HCEC 1CT (cell line): Measurements from ENCODE around the gene VAT1L.

ENCODE experiments used
- DNase-seq: peaks from one replicate; pipeline ENCODE4 v3.0.0-alpha.2; 2017

Gene VAT1L

DNA sequence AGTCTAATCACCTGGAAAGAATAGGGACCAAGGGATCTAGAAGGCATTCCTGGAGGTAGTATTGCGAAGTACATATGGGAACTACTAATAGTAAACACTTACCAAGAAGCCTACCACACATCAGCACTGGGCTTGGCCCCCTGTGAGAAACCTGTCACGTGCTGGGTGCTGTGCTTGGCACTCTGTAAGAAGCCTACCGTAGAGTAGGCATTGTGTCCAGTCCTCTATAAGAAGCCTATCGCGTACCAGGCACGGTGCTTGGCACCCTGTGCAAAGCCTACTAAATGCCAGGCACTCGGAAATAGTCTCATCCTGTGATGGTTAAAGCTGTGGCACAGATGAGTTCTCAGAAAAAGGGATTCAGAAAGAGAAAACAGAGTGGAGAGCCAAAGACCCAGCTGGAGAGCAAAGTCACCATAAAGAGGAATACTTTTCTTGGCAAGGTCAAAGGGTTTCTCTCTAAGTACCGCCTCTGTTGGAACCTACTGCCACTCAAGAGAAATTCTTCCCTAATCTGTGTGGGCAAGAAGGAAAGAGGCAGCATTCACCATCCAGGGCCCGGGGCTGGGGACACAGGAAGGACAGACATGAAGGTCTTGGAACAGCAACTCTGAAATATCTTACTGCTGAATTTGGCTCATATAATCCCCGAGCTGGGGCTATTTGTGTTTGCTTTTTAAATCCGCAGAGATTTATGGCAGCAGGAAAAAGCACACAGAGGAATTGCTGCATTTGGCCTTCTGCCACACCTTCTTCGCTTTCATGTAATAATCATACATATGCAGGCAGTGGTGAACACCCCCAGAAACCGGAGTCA, 81.8 kb downstream of the VAT1L start:
- DNase-seq = peak; percentile 9

DNA sequence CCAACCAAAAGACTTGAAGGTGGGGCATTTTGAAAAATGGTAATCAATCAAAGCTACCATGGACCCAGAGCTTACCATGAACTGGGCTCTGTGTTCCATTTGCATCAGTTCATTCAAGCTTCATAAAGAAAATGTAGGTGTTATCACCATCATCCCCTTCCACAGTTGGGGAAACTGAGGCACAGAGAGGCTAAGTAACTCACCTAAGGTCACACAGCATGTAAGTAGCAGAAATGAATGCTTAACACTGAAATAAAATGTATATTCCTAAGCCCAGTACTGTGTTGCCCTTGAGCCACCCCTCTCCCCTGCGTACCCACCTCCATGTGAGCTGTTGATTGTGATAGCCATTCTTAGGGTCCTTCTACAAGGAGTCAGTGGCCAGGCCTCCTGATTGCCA, 83.6 kb downstream of the VAT1L start:
- DNase-seq = no peak

DNA sequence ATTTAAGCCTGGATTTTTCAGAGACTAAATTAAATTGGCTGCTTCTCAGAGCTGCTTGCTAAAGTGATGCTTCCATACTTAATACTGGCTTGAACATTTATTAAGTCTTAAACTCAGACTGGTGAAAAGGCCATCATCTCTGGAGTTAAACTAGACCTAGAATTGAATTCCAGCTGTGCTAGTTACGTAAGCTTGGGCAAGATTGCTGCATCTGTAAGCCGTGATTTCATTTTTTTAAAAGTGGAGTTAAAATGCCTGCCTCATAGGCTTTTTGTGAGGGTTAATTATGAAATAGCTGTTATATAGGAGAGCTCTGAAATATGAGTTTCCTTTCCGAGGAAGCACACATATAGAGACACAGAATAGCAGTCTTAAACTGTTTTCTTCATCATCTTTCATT, 84.7 kb downstream of the VAT1L start:
- no peak for DNase-seq

DNA sequence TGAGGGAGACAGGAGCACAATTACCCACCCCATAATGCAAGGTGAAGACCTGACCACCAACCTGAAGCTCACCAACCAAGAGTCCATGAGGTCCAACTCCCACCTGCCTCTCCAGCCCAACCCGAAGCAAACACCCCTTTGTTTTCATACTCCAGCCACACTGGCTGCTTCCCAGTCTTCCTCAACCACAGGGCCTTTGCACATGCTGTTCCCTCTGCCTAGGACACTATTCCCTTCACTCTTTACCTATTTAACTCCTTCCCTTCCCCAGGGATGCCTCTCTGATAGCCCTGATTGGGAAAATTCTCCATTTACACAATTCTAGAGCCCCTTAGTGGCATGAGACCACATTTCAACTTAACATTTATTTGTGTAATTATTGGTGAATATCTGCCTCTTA, 86.0 kb downstream of the VAT1L start:
- no peak for DNase-seq

DNA sequence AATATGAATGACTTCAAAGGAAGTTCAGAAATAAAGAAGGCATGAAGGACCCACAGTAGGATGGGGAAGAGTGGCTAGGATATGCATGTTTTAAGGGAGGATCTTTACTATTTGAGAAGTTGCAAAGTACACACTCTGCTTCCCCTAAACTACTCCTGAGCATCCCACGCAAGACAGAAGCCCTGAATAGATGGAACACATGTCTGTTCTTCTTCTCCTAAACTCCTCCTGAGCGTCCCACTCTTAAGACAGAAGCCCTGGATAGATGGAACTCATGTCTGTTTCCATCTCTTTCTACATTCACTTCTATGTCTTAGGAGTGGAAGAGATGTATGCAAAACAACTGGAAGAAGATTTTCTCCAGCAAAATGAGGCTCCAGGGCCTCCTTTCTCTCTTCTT, 88.4 kb downstream of the VAT1L start:
- no peak for DNase-seq

DNA sequence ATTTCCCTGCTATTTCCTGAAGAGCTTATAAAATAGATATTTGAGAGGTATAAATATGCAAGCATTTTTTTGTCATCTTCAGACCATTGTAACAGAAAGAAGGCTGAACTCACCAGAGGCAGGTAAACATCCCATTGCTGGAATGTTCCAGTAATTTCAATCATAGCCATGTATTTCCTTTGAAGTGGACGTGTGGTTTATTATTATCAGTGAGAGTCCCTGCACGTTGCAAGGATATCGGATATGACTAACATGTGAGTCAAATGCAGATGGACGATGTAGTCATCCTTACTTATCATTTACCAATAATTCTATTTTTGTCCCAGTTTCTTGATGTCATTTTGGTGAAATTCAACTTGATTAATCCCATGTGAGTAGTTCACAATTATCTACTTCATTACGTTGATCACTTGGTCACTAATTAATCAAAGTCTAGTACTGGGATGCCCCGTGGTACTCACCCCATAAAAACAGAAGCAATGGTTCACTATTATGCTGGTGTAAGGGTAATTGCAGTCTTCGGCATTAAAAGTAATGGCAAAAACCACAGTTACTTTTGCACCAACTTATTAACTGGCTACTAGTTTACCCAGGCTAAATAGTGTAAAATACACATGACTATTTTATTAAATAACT, 89.5 kb downstream of the VAT1L start:
- DNase-seq = peak; percentile 93

DNA sequence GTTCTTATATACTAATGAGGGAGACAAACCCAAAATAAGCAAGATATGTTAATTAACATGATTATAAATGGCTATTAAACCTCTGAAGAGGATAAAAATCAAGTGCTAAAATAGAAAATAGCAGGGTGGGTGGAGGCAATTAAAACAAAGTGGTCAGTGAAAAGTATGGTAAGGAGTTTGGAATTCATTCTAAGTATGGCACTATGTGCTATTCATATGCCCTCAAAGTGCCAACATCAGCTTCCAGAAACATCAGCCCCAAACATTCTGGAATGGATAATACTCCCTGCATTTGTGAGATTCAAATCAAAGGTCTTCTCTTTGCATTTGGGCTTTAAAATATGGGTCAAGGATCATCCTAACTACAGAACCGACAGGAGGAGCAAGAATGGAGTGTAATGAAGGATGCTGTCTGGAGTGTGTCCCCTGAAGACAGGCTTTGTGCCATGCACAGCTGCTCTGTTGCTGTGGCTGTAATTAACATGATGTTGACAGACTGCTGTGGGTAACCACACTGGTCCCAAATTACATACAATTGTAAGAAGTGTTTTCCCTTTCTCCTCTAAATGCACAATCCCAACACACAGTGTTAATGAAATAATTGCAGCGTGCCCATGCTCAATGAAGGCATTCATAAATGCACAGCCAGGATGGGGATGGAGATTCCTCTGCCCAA, 93.1 kb downstream of the VAT1L start:
- DNase-seq = no peak

DNA sequence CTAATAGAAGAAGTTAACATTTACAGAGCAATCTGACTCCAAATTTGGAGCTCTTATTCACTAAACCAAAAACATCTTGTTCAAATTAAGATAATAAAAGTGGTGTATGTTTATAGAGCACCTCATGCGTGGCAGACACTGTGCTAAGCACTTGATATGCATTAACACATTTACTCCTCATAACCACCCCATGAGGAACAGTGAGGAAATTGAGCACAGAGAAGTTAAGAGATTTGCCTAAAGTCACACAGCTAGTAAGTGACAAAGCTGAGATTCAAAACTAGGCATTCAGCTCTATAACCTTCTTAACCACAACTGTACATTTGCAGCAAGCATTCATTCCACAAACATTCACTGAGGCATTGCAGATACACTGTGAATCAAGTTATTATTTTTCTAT, 94.0 kb downstream of the VAT1L start:
- peak; percentile 2 for DNase-seq

DNA sequence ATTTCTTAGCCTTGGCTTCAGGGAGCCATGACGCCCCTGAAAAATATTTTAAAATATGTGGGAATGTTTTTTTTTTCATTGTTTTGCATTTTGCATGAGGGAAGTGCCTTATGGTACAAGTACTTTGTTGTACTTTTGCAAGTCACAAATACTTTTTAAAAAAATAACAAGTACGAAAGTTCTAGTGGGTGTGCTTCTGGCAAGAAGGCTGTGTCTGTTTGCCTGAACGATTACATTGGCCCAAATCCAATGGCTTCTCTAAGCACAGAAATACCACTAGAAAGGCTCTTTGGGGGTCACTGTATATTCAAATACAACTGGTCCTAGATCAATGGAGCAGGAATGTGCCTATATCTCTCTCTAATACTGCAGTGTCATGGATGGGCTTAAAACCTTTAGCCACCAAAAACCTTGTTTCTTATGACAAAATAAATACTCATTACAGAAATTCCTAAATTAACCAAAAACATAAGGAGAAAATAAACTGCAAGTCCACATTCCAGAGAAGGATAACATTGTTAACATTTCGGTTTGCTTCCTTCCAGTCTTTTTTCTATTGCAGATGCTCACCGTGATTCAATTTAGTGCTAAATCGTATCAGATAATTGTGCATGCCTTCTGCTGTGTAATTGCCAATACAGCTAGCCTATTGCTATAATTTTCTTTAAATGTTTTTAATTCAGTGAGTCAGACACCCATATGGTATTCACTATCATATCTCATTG, 97.4 kb downstream of the VAT1L start:
- no peak for DNase-seq

DNA sequence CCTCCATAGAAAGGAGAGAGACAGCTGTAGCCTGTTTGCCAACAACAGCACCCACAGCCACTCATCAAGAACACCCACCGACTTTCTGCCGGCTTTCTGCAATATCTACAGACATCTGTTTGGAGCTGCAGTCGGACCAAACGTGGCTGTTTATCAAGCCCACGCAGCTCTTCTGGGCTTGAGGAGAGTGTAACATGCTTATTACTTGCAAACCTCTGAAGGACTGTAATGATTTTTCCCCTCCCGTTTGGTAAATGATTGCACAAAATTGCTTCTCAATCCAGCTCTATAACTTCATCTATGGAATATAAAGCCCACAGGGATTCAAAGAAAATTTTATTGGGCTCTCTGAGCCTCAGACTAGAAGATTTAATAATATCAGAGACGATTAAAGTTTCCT, 100.5 kb downstream of the VAT1L start:
- DNase-seq = no peak

DNA sequence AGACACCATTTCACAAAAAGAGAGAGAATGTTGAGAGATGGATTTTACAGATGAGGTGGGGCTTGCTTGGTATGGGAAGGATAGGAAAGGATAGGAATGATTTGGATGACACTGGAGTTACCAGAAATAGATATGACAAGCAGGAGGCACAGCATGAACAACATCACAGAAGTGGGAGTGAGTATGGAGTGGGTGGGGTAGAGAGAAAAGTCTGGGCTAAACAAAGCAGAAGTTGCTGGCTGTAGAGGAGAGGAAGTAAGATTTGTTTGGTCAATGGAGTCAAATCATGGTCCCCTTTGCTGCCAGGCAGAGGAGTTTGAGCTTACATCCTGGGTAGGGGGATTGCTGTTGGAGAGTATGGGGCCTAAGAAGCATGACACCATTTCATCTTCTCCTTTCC, 101.7 kb downstream of the VAT1L start:
- no peak for DNase-seq

DNA sequence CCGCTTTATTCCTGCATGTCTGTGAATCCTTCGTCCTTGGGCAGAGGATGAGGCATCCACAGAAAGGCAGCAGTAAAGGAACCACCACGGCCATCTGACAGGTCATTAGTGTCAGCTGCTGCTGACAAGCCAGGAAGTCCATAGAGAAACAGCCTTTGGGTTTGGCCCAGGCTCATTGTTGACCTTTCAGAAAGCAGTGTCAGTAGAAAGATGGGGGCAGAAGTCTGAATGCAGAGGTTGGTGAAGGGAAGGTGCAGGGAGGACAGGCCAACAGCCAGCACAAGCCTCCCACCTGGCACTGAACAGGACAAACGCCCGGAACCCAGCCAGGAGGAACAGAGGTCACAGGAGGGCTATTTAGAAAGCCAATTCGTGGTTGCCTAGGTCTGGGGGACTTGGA, 105.8 kb downstream of the VAT1L start:
- no peak for DNase-seq

DNA sequence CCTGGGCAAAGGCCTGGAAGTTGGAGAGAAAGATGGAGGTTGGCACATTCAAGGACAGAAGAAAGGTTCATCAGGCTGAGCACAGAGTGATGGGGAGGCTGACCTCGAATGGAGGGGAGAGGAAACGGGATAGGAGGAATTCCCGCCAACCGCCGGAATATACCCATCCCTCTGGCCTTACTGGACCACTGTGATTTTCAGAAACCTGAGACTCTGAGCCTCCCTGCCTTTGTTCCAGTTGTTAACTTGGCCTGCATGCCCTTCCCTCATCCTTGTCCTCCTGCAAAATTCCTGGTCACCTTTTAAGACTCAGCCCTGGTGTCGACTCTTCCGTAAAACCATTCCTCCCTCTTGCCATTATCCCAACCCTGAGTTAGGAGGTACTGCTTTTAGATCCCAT, 107.6 kb downstream of the VAT1L start:
- DNase-seq = no peak

DNA sequence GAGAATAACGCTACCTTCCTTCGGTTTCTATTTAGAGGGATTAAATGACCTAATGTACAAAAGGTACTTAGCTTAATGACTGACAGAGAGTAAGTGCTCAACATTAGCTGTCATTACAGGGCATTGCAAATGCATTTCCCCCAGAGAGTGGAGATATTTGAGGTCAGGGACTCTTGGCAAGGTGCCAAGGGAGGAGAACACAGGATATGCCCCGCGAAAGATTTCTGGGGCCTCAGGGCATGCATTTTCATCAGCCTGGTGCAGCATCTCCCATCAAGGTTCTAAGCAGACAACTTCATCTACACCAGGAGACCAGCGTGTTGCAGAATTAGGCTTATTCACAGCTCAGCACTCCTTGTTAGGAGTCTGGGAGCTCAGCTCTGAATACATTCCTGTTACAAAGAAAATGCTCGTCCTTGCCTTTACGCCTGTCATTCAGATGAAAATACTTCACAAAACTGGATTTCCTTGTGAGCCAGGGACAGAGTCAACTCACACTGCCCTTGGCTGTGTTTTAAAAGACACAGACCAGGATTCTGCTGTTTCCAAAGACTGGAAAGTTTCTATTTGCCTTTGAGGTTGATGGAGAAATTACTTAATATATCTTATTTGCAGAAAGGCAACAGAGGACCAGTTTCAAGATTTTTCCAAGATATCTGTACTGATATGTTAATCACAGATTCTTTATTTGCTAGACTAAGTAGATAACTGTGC, 108.2 kb downstream of the VAT1L start:
- DNase-seq = no peak

DNA sequence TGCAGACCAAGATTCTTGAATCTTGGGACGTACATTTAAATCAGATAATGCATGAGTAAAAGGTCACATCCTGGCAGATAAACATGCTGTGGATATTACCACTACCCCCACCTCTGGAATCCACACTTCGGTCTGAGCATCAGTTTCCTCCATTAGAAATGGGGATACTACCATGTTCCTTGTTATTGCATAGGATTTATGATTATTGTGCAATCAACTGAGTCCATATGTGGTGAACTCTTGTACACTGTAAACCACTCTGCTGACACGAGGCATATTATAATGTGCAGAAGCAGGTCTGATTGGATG, 108.7 kb downstream of the VAT1L start:
- DNase-seq = peak; percentile 71

DNA sequence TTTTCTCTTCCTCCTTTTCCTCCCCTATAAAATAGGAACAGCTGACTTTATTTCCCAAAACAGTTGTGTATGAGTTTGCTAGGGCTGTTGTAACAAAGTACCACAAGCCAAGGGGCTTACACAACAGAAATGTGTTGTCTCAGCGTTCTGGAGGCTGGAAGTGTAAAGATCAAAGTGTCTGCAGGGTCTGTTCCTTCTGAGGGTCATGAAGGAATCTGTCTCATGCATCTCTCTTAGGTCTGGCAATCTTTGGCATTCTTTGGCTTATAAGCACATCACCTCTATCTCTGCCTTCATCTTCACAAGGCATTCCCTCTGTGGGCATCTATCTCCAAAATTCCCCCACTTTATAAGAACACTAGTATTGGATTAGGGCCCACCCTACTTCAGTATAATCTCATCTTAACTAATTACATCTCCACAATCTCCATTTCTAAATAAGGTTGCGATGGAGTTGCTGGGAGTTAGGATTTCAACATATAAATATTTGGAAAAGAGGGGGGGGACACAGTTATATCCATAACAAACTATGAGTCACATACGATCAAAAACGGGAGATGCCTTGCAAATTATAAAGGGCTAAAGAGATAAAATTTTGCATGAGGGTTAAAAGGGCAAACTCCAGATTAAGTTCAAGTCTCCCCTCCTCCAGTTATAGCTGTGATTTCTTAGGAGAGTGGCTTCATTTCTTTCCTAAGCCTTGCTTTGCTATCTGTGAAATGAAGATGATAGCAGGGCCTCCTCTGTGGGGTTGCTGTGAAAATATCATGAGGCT, 109.7 kb downstream of the VAT1L start:
- peak; percentile 55 for DNase-seq

DNA sequence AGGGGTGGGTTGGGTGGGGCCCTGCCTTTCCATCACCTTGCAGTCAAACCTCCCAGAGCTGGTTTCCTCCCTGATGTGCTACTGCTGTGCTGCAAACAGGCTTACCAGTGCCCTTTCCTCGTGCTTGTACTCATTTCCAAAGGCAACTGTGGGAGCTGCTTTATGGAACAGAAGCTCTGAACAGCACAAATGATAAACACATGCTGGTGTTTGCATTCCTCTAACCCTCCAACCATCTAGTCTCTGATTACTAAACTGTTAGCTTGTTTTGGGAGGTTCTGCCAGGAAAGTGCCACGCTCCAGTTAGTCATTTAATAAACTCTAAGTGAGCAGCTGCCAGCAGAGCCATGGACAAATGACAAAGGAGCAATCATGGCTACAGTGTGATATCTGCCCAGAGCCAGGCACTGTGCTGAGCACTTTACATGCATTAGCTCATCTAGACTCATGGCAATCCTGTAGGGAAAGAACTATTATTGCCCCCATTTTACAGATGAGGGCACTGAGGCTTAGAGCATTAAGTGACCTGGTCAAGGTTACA, 110.4 kb downstream of the VAT1L start:
- peak; percentile 76 for DNase-seq

DNA sequence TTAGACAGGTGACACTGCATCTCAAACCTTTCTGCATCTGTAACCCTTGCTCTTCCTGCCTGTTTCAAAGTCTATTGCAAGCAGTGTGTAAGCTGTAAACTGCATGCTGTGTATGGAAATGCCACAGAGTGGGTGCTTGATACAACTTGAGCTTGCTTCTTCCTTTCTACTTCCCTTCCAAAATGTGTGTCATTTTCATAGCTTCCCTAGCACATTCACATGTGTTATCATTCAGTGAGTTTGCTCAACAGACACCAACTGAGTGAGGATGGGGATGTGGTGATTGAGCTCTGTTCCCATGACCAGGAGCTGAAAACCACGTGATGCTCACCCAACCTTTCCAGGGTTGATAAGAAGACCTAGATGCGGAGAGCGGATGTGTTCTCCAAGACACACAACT, 111.1 kb downstream of the VAT1L start:
- DNase-seq = no peak

DNA sequence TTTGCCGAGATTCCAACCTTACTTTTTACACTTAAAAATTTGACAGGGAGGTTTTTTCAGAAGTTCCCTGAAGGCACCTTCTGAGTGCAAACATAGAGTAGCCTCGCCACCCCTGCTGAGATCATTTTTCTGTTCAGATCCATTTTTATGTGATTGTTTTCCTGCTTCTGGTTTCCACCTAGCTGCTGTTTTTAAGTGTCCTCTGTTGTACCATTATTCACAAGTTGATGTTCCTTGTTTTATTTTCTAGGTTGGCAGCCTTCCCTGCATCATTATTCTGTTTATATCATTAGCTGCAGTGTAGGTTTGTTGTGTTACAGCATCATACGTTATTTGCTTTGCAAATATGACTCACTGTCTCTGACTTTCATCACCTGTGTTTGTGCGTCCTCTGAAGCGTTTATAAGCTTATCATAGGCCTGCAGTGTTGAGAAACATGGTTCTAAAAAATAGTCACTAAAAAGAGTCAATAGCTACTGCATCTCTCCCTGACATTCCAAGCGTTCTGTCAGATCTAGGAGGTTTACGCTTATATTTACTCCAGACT, 117.1 kb downstream of the VAT1L start:
- peak; percentile 2 for DNase-seq

DNA sequence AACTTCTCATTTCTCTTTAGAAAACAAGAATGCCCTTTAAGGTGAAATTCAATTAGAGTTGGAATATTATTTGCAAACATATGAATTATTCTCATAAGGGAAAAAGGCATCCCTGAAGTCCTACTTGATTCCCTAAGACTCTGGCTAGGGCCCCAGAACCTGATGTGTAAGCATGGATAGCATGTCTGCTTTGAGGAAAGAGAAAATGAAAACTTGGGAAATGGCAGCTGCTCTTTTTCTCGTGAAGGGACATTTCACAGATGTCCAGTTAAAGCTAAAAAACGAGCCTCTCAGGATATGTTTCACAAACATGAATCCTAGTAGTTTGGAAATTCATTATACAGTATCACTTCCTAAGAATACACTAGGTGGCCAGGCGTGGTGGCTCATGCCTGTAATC, 121.7 kb downstream of the VAT1L start:
- DNase-seq = no peak

DNA sequence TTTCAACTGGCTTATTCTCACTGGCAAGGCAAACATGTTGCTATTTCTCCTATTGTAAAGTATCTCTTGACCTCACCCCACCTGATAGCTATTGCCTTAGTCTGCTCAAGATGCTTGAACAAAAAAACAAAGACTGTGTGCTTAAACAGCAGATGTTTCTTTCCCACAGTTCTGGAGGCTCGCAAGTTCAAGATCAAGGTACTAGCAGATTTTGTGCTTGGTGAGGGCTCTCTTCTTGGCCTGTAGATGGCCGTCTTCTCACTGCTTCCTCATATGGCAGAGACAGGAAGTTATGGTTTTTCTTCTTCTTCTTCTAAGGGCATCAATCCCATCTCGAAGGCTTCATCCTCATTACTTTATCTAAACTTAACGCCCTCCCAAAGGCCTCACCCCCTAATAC, 124.3 kb downstream of the VAT1L start:
- DNase-seq = no peak
